Stimulated activated CD8-positive, alpha-beta memory T cell treated with anti-CD3 and anti-CD28 coated beads, Interleukin-15, amount 100 ng/mL, for 1 hour (primary cell): ENCODE measurements around the gene KRT79.
"Not testable (repeated sequence)": the region's sequence is repeated elsewhere in the genome, so short reads cannot be mapped to it uniquely, and the experiment has no call there.

Experiments
- DNase-seq: peaks from one replicate; pipeline ENCODE4 v3.0.0-alpha.2; 2020; ENCODE audit warnings: low read depth

KRT79 gene

DNA sequence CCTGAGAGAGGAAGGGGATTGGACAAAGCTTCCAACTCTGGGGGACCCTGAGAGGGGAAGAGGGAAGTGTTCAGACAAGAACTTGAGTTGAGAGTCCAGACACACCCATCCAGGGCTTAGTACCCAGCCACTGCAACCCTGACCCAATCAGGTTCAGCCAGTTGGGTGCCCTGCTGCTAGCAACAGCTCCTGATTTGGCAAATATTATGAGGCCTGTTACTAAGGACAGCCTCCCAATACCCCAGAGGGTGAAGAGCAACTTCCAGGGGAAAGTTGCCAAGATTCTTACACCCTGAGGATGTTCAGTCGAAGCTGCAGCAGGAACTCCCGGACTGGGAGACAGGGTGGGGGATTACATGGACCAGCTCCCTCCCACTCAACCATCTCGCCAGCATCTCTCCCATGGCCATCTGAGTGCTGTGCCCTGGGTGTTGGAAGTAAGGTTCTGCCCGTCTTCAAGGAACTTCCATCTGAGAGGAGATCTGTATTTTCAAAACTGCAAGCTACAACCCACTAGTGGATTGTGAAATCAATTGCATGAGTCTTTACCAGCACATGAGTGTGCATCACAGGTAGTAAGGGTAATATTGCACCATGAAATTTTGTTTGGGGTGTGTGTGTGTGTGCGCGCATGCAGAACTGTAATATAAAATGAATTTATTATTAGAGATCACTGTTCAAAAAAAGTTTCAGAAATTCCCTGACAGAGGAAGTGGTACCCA, 26.2 kb upstream of the KRT79 start:
- DNase-seq = no peak

- no peak for DNase-seq
Observed at GRCh38 chr12:52857500-52857899, 23.4 kb upstream of the KRT79 start.

DNA sequence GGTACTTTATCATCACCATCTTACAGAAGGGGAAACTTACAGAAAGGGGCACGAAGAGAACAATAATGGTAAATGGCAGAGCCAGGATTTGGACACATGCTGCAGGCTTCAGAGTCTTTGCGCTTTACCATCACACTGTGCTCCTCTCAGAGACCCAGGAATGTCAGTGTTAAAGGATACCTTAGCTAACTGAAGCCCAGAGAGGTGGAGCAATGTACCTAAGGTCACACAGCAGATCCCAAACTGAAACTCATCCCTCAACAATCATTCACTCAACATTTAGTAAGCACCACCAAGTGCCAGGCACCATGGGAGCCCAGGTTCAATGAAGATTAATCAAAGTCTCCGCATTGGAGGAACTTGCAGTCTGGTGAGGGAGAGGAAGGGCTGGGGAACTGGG, 22.7 kb upstream of the KRT79 start:
- DNase-seq = no peak

DNA sequence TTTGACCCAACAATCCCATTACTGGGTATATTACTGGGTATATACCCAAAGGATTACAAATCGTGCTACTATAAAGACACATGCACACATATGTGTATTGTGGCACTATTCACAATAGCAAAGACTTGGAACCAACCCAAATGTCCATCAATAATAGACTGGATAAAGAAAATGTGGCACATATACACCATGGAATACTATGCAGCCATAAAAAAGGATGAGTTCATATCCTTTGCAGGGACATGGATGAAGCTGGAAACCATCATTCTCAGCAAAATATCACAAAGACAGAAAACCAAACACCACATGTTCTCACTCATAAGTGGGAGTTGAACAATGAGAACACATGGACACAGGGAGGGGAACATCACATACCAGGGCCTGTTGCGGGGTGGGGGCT, 22.0 kb upstream of the KRT79 start:
- DNase-seq = not testable (repeated sequence)

DNA sequence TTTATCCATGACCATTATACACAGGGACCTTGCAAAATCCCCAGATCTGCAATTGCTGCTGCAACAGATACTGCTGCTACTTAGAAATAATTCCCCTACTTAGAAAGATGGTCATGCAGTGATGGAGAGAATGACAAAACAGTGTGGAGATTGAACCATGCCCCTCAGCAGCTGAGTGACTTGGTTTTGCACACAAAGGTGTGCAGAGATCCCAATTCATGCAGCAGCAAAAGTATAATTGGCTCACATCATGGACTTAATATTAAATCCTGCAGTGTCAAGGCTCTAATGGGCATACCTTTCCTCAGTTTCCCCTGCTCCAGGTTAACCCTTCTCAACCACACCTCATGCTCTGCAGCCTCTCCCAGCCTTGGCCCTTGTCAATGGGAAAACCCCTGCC, 17.7 kb upstream of the KRT79 start:
- no peak for DNase-seq

- DNase-seq = no peak
Observed at GRCh38 chr12:52850681-52851080, 16.6 kb upstream of the KRT79 start.

GRCh38 chr12:52849511-52849910, 15.4 kb upstream of the KRT79 start:
- DNase-seq = no peak

DNA sequence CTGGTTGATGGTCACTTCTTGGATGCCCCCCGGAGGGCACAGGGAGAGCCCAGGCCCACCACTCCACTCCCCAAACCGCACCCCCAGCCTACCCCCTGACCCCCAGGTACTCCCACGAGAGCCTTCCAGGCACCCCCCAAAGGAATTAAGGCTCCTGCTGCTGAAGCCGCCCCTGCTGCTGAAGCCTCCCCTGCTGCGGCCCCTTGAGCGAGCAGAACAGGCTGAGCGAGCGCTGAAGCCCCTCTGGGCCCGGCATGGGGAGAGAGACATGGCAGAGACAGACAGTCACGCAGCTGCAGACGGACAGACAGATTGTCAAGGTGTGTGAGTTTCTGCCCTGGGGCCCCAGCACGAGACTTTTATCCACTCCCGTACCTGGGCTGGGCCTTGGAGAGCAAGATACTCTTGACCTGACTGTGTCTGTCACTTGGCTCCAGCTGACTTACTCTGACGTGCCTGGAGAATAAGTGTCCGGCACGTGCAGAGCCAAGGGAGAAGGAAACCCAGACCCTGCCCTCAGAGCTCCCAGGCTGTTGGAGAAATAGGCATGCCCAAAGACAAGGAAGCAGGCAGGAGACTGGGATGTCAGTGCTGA, 14.6 kb upstream of the KRT79 start, which contains the start of gene KRT78:
Gene KRT78, minus strand, starts transcription at position 334 of the 595 bp plus-strand sequence. Its CDS starts 64 bp downstream, at position 270.
- no peak for DNase-seq

DNA sequence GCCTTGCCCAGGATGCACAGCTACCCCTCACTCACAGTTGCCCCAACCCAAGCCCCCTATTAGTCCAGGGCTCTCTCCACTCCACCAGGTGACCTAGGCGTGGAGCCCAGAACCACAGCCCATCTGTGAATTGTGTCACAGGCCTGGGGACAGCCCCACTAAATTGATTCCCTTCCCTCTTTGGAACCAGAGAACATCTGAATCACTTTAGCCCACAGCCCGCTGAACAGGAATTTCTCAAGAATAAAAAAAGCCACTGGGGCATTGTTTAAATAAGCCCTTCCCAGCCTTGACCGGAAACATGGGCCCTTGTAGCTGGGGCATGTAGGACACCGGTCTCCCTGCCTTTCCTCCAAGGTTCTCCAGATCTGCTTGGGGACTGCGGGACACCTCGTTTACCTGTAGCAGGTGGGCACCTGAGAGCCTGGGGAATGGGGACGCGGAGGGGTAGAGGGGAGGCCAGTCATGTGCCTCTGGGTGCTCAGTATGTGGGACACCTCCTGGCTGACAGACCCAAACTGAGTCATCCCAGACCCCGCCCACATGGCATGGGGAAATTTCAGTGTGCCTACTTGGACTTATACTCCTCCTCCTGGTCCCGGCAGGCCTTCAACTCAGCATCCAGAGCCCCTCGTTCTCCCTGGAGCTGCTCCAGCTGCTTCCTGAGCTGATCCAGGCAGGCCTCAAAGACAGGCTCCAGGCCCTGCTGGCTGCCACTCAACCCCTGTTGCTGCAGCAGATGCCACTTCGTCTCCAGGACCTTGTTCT, 13.4 kb upstream of the KRT79 start:
- DNase-seq = no peak

DNA sequence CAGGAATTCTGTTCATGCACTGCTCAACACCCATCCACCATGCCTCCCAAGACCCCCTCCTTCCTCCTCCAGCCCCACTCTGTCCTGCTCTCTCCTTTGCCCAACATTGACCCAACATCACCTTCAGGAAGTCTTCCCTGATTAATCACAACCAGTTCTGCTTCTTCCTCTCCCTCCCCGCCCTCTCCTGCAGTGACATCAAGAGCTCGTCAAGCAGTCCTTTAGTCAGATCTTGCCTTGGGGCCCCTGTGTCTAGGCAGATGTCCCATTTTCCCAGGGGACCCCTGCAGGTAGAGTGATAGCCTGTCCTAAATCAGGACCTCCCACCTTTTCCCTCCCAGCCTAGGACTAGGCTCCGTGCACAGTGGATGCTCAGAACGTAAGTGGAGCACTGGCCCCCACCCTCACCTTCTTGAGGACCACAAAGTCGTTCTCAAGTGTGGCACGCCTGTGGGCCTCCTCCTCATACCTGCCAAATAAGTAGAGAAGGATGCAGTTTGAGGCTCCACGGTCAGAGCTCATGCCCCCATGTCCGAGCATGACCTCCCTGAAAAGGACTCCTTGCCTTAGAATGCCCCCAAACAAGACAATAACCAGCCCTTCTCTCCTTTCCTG, 12.4 kb upstream of the KRT79 start:
- no peak for DNase-seq

GRCh38 chr12:52845946-52846345, 11.8 kb upstream of the KRT79 start:
- DNase-seq = no peak

DNA sequence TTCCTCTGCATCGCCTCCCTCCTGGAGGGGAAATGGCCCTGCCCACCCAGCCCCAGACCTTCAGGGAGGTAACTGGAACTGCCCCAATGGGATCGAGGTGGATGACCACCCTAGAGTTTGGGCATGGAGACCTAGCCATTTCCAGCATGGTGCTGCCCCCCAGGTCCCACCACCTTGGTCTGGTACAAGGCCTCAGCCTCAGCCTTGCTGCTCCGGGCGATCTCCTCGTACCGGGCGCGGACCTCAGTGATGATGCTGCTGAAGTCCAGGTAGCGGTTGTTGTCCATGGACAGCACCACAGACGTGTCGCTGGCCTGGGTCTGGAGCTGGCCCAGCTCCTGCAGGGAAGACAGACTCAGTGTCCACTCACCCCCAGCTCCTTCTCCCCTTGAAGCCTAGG, 10.3 kb upstream of the KRT79 start:
- no peak for DNase-seq

DNA sequence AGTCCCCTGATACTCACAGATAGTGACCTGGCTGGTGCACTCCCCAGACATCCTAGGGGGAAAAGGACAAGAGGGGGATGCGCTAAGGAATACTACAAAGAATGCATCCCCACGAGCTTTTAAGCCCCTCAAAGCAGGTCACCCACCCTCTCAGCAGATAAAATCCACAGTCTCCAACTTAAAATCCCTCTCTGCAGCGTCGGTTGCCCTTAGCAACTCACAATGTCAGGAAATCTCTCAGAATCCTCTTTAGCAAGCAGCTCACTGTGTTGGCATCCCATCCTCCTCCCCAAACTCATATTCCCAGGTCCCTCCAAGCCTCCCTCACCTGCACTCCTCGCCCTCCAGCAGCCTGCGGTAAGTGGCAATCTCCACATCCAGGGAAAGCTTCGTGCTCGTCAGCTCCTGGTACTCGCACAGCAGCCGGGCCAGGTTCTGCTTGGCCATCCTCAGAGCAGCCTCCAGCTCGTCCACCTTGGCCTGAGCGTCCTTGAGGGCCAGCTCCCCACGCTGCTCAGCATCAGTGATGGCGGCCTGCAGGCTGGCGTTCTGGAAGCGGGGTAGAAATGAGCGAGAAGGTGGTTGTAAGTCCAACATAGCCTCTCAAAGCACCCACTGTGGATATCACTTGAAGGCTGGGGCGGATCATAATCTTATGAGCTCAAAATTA, 5.5 kb upstream of the KRT79 start:
- DNase-seq = no peak

DNA sequence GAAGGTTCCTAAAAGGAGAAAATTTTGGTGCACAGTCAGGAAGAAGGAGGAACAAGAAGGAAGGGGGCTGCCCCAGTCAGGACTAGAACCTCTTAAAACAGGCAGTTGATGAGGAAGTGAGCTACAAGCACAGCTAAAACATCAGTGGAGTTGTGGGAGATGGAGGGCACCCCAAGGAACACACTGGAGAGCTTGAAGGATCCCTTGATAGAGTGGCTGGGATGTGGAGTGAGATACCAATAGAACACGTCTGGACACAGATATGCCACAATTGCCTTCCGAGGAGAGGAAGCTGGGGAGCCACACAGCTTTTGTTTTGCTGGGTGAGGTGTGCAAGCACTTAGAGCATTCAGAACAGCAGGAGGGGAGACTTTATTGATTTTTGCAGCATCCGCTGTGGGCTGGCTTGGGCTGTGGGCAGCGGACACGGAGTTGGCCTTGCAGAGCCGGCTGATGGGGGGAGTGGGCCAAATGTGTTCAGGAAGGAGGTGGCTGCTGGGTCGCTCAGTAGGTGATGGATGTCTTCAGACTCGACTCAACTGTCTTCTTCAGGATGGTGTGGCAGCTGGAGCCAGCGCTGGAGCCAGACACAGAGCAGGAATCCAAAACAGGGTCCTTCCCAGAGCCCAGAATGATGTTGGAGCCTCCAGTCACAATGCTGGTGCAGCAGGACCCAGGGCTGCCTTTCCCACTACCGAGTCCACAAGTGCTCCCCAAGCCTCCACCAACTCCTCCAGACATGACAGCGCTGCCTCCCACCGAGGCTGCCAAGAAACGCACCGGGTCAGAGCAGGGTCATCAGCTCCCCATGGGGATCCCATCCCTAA, 4.7 kb upstream of the KRT79 start:
- DNase-seq = no peak

GRCh38 chr12:52837781-52838608, 3.9 kb upstream of the KRT79 start:
- no peak for DNase-seq

GRCh38 chr12:52837413-52837741, 3.3 kb upstream of the KRT79 start:
- no peak for DNase-seq

DNA sequence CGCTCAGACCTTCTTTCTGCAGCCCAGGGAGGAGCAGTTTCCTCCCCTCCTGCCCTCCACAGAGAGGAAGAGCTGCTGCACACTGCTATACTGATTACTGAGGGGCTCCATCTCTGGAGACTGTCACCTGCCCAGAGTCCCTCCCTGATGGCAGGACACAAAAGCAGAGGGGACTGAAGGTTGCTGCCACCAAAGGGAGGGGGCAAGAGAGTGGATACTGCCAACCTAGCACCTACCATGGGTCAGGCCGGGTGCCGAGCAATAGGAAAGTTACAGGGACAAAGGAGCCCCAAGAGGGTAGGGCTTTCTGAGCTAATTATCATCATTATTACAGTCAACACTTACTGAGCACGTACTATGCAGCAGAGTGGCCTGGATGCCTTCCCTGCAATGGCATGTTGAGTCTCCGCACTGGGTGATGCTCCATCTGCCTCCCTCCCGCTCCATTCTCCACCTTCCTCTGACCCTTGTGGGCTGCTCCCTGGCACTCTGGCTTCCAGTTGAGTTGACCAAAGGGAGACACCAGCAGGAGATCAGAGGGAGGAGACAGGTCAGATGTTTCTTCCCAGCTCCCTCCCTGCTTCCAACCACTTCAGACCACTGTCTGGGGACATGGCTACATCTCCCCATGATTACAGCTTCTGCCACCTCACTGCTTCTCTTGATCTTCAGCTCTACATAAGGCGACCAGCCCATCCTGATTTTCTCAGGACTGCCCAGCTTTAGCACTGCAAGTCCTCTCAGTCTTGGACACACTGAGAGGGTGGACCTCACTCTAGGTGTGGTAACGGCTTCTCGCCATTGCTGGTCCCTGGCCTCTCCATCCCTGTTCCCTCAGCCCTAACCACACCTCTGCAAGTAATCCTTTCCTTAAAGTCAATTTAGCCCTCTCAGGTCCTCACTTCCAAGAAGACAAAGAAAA, 2.6 kb upstream of the KRT79 start:
- no peak for DNase-seq

DNA sequence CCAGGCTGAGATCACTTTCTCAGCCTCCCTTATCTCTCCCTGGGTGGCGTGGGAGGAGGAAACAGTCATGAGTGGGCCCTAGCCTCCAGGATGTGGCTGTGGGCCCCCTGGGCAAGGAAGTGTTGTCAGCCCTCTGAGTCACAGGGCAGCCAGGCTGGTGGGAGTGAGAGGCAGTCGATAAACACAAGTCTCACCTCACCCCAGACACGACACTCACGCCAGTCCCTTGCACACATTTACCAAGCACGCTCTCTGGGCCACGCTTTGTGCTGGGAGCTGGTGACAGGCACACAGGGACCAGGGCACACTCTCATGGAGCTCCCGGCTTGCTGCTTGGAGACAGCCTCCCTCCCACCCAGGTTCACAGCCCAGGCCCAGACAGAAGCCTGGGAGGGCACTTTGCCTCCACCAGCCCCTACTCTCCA, 1.9 kb upstream of the KRT79 start:
- DNase-seq = peak; percentile 19

DNA sequence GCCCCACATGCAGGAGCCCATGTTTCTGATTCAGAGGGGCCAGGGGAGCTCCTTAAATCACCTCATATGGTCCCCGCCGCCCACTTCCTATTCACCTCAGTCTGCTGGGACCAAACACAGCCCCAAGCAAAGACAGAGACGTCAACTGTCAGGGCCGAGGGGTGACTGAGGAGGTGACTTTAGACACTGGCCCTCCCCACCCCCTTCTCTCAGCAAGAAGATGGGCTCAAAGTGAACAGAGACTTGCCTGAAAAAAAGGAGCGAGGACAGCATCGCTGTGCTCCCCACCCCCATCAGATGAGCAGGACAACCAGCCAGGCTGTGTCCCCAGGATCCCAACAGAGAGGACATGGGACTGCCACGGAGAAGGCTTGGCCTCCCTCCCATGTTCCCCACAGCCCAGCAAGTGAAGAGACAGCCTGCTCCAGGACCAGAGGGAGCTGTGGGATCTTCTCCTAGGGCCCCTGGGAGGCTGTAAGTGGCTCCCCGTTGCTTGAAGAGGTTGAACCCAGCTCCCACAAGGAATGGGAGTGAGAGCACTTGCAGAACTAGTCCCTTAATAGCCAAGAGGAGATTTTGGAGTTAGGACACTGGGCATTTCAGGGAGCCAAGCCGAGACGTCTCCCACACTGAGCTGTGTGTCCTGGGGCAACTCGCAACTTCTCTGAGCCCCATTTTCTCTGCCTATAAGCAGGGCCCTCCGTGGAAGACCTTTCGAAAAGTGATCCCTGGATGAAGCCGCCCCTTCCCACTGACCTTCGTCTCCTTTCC, 1.3 kb upstream of the KRT79 start:
- DNase-seq = no peak
